Ovary (tissue), 9 donors: Measurements from ENCODE around the gene HCN2. TPM values are rescaled to one million over a fixed set of nuclear protein-coding genes. Genes with fewer than 3 reads are reported as not detected.

Experiments
- DNase-seq, 5 donors: peaks; one replicate each; pipeline ENCODE4 v3.0.0-alpha.2; 2019 to 2020
- H3K27ac ChIP-seq, 2 donors: fragments of 200-600 bp; one replicate each; pipeline versions ENCODE4 v1.5.1 to v1.8.0; 2019 to 2022
- H3K27me3 ChIP-seq: fragments of 200-600 bp; one replicate; pipeline ENCODE4 v1.8.0; 2022
- H3K36me3 ChIP-seq: fragments of 200-600 bp; sonication (generic); one replicate; pipeline ENCODE4 v1.5.1; 2019
- H3K4me1 ChIP-seq: one replicate; pipeline ENCODE4 v1.8.1; 2013; ENCODE audit warnings: mild to moderate bottlenecking, moderate library complexity; ENCODE audit not compliant: insufficient read depth
- H3K4me3 ChIP-seq: fragments of 200-600 bp; sonication (generic); one replicate; pipeline ENCODE4 v1.5.1; 2017
- H3K9me3 ChIP-seq, 2 donors: fragments of 200-600 bp in 1 of 2; sonication (generic) in 1 of 2; one replicate each; pipeline versions ENCODE4 v1.5.1 to v1.8.1; 2013 to 2019; ENCODE audit warnings: mild to moderate bottlenecking in 1 of 2, moderate library complexity in 1 of 2
- EP300 ChIP-seq: sonication (generic); formaldehyde crosslinking; IDR thresholded peaks from one replicate; pipeline ENCODE4 v1.6.1; 2017; ENCODE audit warnings: antibody characterized with exemption
- POLR2A ChIP-seq: fragments of 450-650 bp; IDR thresholded peaks from one replicate; pipeline ENCODE4 v1.6.1; 2017; ENCODE audit warnings: antibody characterized with exemption, mild to moderate bottlenecking, moderate library complexity
- WGBS, 3 donors: extraction: QIAGEN DNeasy Blood & Tissue Kit in 1 of 3; methylation state at CpG; one replicate each; pipeline versions ENCODE4 v1.1.5 to v1.1.7; 2013 to 2017; 5-methylcytosine and 5-hydroxymethylcytosine counted together
- intact Hi-C, 4 donors: fragments of 100-400 bp; cut with DNase I; formaldehyde crosslinking; loops; one replicate each; pipeline versions ENCODE4 v1.11.0 to v1.15.1; 2022 to 2023
- polyA plus RNA-seq, 2 donors: library from polyadenylated mRNA; stranded (reverse); fragments of 200-250 nt in 1 of 2; fragments of 350-450 nt in 1 of 2; fragmentation: Illumina TruSeq in 1 of 2; extraction: RNeasy Lipid Tissue Mini Kit (QIAGEN cat#74804) in 1 of 2; gene quantifications; one replicate each; pipeline ENCODE4 v1.2.3, GENCODE V29; 2013 to 2014
- total RNA-seq, 7 donors: library from RNA; depleted of rRNA in 2 of 7; stranded (reverse); fragments of >200 nt in 2 of 7; fragmentation: NEBNext Ultra II Directional in 3 of 7; extraction: Animal tissue kit (Norgen Biotek cat#: 25700) in 3 of 7; gene quantifications; one replicate each; pipeline versions ENCODE4 v1.1.0 to v1.2.4, GENCODE V29; 2016 to 2023
- TF ChIP-seq, protein P1 (sequence below), 3 donors: fragments of 450-650 bp in 2 of 3; fragments of 200-600 bp in 1 of 3; IDR thresholded peaks; one replicate each; pipeline versions ENCODE4 v1.5.1 to v1.8.0; 2016 to 2022; ENCODE audit warnings: antibody characterized with exemption in 3 of 3, mild to moderate bottlenecking in 1 of 3
- donor health status: DM: no; HTN: no; CAD: no; lungs with moderate emphysema.
- donor health status: DM: no; HTN: no; CAD: no.
- donor health status: Bipolar disorder and iron deficiency.
- donor health status: DM: yes; HTN: yes; CAD: no.
- donor health status: DM: no; HTN: no; CAD: no.
- donor health status: DM: yes; HTN: yes; CAD: no.

The HCN2 gene
- total and polyA plus RNA-seq, 9 donors = 0.07 to 0.23 (median 0.12) TPM; not detected in 5

DNA sequence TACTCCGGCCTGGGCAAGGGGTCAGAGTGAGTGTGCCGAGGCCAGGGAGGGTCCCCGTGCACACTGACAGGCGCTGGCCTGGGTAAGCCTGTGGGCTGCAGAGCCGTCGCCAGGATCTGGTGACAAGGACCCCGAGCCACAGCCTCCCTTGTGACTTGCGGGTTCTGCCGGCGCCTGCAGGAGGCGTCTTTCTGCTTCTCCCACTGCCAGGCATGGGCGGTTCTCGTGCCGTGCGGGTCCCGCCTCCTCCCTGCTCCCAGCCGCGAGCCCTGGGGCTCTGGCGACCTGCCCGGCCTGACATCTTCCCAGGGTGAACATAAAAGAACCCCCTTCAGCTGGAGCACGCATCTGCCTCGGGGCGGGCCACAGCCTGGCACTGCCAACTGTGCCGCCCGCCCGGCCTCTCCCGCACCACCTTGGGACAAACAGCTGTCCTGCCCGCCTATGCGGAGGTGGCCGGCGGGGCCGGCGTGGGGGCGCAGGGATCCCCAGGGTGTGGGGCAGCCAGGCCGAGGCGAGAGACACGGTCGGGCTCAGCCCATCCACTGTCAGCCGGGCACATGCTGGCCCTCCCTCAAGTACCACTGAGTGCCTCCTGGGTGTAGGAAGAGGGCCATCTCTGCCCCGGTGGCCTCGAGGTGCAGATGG lies 1.5 kb upstream of the HCN2 start:
- H3K4me3 ChIP-seq = no peak overlapping the region
- H3K36me3 ChIP-seq = no peaks in the 10 kb centered on the region
- H3K27me3 ChIP-seq = peaks cover 10% of the 10 kb centered on the region
- H3K4me1 ChIP-seq = peaks cover 7% of the 10 kb centered on the region
- H3K9me3 ChIP-seq = no peaks in the 10 kb centered on the region
- DNase-seq = peak in 1 of 5 donors; percentile 68
- no peak for TF ChIP-seq EP300
- TF ChIP-seq, protein P1, sequence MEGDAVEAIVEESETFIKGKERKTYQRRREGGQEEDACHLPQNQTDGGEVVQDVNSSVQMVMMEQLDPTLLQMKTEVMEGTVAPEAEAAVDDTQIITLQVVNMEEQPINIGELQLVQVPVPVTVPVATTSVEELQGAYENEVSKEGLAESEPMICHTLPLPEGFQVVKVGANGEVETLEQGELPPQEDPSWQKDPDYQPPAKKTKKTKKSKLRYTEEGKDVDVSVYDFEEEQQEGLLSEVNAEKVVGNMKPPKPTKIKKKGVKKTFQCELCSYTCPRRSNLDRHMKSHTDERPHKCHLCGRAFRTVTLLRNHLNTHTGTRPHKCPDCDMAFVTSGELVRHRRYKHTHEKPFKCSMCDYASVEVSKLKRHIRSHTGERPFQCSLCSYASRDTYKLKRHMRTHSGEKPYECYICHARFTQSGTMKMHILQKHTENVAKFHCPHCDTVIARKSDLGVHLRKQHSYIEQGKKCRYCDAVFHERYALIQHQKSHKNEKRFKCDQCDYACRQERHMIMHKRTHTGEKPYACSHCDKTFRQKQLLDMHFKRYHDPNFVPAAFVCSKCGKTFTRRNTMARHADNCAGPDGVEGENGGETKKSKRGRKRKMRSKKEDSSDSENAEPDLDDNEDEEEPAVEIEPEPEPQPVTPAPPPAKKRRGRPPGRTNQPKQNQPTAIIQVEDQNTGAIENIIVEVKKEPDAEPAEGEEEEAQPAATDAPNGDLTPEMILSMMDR (IDR thresholded peaks at IDR 0.05) = no peak
- TF ChIP-seq POLR2A = no peak
- WGBS, 3 donors = 7 to 14% (median 12%) methylated on average over 38 to 41 of the region's 41 CpGs
- H3K27ac ChIP-seq = no peak overlapping the region
- intact Hi-C loops = no loop called here

DNA sequence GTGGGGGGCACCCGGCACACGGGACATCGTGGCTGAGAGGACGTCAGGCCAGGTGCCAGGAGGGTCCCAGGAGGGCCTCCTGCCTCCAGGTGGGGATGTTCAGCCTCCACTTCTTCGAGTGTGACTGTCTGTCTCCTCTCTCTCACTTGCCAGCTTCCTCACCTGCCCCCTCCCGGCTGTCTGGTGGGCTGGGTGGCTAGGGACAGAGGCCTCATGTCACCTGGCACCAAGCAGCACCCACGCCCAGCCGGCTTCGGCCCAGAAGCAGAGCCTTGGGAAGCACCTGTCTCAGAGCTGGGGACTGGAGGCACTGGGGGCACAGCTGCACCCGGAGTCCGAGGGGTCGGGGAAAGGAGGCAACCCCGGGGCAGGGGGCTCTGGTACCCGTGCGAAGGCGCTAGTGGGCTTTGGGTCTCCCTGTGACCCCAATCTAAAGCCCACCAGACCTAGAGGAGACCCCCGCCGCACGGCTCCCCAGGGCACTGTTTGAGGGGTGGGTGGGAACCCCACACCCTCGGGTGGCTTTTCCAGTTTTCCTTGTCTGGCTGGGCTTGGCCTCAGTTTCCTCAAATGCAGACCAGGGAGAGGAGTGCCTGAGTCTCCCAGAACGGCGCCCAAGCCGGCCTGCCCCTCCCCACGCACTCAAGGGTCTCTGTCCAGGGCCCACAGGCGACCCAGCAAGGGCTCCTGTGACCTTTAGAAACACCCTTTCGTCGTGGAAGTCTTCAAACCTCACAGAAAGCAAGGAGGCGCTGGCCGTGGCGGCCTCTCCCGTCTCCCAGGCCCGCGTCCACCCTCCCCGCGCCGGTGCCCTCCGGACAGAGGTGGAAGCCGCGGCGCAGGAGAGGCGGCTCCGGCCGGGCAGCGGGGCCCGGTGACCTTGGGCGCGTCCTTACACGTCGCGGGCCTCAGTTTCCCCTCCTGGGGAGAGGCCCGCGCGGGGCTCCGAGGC lies 664 bp upstream of the HCN2 start:
- Histone ChIP-seq H3K4me3 (no peak overlapping the region), H3K27me3 (peaks cover 10% of the 10 kb centered on the region), H3K36me3 (no peaks in the 10 kb centered on the region), H3K4me1 (peaks cover 7% of the 10 kb centered on the region), H3K27ac (no peak overlapping the region), H3K9me3 (no peaks in the 10 kb centered on the region)
- intact Hi-C loops = no loop called here
- 11 to 23% (median 16%) methylated on average over 27 to 54 of the region's 54 CpGs for WGBS, 3 donors
- DNase-seq = no peak
- TF ChIP-seq EP300 = no peak

DNA sequence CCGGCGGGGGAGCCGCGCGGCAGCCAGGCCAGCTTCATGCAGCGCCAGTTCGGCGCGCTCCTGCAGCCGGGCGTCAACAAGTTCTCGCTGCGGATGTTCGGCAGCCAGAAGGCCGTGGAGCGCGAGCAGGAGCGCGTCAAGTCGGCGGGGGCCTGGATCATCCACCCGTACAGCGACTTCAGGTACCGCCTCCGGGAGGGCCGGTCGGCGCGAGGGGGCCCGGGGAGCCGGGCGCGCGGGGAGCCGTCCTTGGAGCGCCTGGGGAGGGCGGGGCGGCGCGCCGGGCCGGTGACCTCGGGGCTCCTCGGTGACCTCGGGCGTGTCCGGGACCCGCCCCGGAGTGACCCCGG lies 690 bp downstream of the HCN2 start:
- H3K36me3 ChIP-seq = no peaks in the 10 kb centered on the region
- H3K4me3 ChIP-seq = no peak overlapping the region
- peaks cover 10% of the 10 kb centered on the region for H3K27me3 ChIP-seq
- no peak for DNase-seq
- TF ChIP-seq, protein P1 (IDR thresholded peaks at IDR 0.05) = no peak
- TF ChIP-seq POLR2A (no peak), EP300 (no peak)
- no peaks in the 10 kb centered on the region for H3K9me3 ChIP-seq
- H3K27ac ChIP-seq = no peak overlapping the region
- H3K4me1 ChIP-seq = peaks cover 2% of the 10 kb centered on the region
- WGBS, 3 donors = 0 to 1% (median 1%) methylated on average over 9 to 50 of the region's 50 CpGs
- intact Hi-C loops = no loop called here

DNA sequence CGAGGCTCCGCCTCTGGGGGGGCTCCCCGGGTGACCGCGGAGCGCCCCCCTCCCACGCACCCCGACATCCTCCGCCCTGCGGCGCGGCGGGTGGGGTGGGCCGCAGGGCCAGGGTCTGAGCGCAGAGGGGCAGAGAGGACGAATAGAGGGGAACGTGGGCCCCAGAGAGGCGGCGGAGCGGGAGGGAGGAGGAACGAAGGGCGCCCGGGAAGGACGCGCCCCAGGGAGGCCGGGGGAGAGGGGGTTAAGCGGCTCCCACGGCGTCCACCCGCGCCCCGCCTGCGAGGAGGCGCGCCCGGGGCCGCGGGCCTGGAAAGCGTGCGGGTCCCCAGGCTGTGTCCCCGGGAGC lies 1.0 kb downstream of the HCN2 start:
- intact Hi-C loops = no loop called here
- Histone ChIP-seq H3K4me3 (no peak overlapping the region), H3K9me3 (no peaks in the 10 kb centered on the region), H3K36me3 (no peaks in the 10 kb centered on the region), H3K27ac (no peak overlapping the region), H3K4me1 (peaks cover 2% of the 10 kb centered on the region), H3K27me3 (peaks cover 10% of the 10 kb centered on the region)
- no peak for TF ChIP-seq POLR2A
- no peak for TF ChIP-seq EP300
- DNase-seq = no peak
- WGBS, 3 donors = 1 to 5% (median 2%) methylated on average over 32 to 41 of the region's 41 CpGs

DNA sequence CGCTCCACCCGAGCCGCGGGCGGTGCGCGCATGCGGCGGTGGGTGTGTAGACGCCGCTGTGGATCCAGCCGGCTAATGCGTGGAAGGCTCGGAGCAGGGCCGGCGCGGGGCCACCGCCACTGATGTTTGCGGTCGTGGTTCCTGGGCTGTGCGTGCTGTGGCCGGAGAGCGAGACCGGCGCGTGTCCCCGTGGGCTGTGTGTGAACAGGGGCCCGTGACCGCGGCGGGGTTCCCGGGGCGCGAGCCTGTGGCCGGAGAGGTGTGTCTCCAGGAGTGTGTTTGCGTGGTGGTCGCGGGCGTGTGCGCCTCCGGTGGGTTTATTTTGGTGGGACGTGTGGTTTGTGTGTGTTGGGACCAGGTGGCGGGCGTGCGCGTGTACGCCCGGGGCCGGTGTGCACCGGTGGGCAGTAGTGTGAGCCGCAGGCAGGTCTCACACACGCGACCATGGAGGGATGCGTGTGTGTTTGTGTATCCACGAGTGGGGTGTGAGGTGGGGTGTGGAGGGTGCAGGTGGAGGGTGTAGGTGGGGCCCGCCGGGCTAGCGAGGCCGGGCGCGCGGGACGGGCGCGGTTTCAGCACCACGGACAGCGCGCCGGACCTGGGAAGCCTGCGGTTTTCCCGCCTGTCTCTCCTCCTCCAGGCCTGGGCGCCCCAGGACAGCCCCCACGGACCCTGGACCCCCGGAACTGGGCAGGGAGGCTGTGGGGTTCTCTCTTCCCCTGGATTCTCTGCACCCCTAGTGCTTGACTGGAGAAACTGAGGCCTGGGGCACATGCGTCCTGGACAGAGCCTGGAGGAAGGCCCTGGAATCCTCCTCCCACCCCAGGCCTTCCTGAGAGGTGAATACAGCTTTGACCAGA lies 1.6 kb downstream of the HCN2 start:
- intact Hi-C loops = no loop called here
- H3K4me1 ChIP-seq = peaks cover 2% of the 10 kb centered on the region
- WGBS, 3 donors = 18 to 28% (median 27%) methylated on average over 41 to 75 of the region's 75 CpGs
- peaks cover 10% of the 10 kb centered on the region for H3K27me3 ChIP-seq
- no peak overlapping the region for H3K4me3 ChIP-seq
- no peak overlapping the region for H3K27ac ChIP-seq
- TF ChIP-seq, protein P1 (IDR thresholded peaks at IDR 0.05) = no peak
- TF ChIP-seq POLR2A = no peak
- no peak for TF ChIP-seq EP300
- H3K9me3 ChIP-seq = no peaks in the 10 kb centered on the region
- H3K36me3 ChIP-seq = no peaks in the 10 kb centered on the region
- peak in 3 of 5 donors; percentile 57 to 72 (median 63) for DNase-seq
